Stimulated activated CD4-positive, alpha-beta T cell treated with anti-CD3 and anti-CD28 coated beads, Interleukin-15, amount 100 ng/mL, for 48 hours (primary cell): Measurements from ENCODE around the gene AXL.
"Not testable (repeated sequence)": the region's sequence is repeated elsewhere in the genome, so short reads cannot be mapped to it uniquely, and the experiment has no call there.

ENCODE experiments used
- DNase-seq, 2 donors: peaks; one replicate each; pipeline ENCODE4 v3.0.0-alpha.2; 2020; ENCODE audit warnings: low read depth in 2 of 2

Gene AXL

DNA sequence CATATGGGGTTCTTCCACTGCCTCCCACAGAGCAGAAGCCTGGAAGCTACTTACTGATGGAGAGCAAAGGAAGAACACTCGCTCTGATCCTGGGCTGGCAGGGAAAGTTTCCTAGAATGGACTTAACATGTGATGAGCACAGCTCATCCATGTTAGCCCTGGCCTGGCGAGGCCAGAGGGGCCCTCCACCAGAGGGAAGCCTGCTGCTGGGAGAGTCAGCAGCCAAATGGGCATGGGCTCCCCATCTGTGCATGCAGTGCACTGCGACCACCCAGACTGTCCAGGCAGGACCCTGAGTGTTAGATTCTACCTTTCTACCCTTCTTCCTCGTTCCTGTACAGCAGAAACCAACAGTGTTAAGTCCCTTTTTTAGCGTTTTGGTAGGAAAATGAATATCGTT, 54.1 kb downstream of the AXL start:
- DNase-seq = no peak

DNA sequence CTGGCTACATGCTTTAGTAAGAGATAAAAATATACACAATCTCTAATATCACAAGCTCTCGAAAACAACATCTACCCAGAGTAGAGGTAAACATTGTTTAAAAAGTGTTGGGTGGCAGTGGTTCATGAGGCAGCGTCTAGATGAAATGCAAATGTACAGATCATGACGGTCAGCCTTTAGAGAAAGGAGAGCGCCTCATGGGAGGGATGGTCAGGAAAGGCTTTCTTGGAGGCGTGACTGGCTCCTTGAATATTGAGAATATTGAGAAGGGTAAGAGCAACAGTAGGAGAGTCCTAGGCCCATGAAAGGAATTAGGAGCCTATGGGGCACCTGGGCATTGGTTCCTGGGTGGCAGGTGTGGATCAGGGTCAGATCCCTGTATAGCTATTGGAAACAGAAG, 55.8 kb downstream of the AXL start:
- DNase-seq = no peak

DNA sequence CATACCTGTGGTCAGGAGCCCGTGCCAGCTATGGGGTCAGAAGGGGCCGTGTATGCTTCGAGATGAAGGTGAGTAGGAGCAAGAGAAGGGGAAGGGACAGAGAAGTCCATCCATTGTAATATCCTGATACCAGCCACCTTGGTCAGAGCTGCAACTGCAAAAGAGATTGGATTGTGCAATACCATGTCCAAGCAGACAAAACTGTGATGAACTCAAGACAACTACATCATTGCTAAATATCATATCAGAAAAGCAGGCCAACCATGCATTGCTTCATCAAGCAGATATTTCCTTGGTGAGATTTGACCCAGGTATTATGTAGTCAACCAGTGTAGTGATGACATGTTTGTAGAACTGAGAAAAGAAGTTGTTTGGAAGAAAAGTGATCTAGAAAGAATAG, 57.2 kb downstream of the AXL start:
- DNase-seq = no peak

DNA sequence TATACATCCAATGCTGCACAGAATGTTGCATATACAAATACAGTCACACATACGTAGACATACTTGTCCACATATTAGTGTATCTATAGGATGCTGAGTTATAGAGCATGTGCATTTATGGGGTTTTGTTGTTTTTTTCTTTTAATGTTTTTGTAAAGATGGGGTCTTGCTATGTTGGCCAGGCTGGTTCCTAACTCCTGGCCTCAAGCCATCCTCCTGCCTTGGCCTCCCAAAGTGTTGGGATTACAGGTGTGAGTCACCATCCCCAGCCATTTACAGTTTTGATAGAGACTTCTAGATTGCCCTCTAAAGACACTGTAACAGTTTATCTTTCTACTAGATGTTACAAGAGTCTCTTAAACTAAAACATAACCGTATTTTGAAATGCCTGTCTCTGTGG, 59.5 kb downstream of the AXL start:
- no peak for DNase-seq

DNA sequence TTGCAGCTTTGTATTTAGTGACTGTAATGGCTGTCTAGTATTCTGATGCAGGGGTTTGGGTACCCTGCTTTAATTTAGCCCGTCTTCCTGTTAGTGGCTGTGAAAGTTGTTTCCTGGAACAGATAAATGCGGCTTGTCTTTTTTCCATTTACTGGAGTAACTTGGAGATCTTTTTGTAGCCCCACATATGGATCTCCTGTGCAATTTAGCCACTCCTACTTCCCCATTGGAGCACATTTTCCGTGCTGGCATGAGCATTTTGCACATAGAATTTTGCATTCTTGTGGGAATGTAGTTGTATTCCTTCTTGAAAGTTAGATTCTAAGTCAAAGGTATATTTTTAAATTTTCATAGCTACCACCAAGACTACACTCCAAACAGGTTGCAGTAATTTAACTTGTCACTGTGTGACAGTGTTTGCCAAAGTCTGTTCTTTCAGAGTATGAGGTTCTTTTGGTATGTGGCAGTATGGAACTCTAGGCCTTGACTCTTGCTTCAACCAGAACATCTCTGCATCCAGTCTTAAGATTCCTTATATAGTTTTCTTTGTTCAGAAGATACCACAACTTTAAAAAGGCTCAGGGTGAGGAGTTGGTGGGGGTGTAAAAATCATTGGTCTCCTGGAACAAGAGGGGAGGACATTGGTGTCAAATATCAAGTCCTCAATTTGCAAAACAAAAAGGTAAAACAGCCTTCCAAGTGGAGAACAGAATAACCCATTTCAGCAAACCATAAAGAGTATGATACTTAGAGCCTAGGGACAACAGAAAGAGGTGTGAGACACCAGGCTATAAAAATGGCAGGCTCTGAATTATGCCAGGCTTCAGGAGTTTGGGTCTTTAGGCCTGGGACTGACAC, 69.9 kb downstream of the AXL start:
- DNase-seq = no peak

DNA sequence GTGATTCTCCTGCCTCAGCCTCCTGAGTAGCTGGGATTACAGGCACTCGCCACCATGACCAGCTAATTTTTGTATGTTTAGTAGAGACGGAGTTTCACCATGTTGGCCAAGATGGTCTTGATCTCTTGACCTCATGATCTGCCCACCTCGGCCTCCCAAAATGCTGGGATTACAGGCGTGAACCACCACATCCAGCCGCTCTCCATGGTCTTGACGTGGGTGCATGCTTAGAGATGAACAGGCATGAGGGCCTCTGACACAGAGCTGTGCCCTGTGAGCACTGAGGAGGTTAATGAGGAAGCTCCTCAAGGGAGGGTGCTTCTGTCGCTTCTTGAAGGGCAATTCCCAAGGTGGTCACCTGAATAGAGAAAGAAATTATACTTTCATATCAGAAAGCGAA, 70.8 kb downstream of the AXL start:
- not testable (repeated sequence) for DNase-seq

DNA sequence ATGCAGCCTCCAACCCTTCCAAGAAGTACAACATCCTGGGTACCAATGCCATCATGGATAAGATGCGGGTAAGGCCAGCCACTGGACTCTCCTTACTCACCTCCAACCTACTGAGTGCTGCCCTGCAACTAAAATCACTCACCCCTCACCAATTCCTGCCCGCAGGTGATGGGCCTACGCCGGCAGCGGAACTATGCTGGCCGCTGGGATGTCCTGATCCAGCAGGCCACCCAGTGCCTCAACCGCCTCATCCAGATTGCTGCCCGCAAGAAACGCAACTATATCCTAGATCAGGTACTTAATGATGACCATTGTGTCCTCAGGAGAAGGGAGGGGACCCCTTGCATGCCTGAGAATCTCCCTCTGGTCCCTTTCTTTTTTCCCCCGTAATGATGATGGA, 75.4 kb downstream of the AXL start:
- DNase-seq = no peak

DNA sequence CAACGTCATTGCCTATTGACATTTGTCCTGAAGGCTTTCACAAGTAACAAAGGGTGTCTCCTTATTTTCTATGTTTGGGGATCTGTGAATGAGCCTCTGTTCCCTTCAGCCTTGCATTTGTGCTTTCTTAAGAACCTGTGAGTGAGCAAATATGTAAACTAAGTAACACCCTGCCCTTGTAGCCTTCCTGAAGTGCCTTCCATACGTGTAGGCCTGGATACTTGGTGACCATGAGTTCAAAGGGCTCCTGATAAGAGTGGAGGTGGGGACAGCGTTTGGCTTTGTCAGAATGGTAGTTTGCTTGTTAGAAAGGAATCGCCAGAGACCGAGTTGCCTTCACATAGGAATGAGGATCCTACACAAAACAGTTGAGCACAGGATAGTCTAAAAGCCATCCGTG, 76.5 kb downstream of the AXL start:
- DNase-seq = no peak

DNA sequence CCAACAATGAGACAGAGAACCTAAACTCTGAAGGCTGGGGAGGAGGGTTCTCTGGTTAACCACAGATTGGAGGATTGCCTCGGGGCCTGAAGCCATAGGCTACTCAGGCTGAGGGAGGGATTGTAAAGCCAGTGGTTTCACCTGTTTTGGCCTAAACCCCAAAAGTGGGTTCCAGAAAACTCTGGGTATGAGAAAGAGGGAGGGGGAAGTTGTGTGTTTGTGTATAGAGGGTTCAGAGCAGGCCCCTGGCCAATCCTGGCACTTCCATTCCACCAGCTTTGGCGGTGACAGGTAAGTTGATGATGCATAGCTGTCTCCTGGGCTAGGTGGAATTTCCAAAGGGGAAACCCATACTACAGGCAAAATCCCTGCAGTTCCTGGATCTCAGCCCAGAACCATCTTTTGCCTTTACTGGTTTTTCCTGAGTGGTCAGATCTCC, 77.4 kb downstream of the AXL start:
- no peak for DNase-seq

DNA sequence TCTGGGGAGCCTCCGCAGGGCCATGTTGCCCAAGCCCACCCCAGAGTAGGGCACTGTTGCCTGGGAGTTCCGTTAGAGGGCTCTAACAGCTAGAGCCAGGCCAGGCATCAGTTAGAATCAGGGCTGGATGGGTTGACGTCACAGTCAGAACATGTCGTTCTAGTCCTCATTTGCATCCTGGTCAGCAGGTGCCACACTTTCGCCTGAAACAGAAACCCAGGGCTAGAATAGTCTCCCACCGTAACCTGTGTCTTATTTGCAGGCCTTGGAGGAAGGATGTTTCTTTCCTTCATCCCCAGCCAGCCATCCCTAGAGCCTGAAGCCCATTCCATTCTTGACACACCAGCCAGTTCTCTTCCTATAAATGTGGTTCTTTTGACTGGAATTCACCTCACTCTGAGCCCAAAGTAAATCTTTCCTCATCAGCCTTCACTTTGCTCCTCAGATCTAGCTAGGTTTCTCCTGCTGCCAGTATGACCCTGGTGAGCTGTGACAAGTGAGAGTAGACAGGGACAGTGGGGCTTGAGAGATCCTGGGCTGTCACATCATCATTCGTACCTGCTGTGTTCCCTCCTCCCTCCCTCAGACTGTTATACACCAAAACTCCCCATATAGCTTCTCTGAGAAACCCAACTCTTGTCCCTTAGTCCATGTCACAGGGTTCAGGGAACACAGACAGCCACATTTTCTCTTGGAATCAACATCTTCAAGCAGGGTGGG, 78.8 kb downstream of the AXL start:
- no peak for DNase-seq

DNA sequence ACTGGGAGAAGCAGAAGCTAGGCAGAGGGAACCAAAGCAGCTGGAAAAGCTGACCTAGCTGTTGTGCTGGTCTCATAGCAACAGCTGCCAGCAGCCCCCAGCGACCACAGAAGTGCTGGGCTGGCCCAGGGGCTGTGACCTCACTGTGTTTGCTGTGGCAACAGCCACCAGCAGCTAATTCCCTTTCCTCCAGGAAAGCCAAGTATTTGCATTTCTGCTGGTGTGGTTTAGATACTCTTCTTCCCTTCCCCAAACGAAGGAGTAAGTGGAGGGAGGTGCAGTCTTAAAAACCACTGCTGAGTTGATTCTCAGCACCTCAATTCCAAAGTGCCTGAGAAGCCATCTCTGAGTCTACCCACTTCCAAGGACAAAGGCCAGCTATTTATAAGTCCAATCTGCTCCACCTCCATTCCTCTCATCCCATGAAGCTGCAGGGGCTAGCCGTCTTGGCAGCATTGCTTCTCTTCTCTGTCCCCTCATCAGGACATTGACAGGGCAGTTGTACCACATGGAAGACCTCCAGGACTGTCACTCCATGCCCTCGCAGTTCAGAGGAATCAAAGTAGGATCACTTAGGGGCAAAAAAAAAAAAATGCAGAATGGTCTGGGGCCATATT, 79.4 kb downstream of the AXL start:
- DNase-seq = no peak

DNA sequence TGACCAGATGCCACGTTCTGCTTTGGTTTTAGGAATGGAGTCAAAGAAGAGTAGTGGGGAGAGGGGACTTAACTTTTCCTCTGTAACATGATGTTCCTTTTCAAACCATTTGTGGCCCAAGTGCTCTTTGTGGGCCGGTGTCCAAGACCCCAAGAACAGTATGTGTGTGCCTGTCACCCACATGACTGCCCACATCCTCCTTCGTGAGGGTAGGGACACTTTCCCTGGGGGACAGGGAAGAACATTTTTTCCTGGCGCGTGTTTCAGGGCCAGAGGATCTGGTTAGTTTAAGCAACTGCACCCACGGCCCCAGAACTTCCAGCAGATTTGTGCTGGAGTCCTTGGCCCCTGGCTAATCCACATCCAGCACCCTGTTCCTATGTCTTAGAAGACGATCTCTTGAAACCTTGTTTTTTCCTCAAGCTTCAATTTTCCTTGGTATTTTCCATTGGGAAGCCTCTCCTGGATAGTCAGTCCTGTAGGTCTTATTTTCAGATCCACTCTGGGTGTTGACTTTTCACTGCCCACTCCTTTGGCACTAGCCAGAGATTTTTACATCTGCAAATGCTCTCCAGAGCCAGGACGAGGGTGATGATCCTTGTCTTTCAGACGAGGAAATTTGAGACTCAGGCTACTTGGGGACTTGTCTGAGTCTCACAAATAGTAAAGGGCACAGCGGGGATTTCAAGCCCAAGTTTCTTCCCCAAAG, 80.2 kb downstream of the AXL start:
- no peak for DNase-seq

DNA sequence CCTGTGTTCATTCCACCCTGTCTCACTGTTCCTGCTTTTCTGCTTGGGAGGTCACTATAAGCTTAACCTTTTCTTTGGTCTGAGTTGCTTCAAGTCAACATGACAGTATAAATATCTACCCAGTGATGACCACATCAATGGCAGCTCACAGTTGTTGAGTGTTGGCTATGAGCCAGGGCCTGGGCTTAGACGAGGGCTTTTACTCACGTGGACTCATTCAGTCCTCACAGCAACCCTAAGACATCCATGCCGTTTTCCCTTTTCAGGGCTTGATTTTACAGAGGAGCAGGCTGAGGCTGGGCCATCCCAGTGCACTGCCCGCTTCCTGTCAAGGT, 80.7 kb downstream of the AXL start:
- no peak for DNase-seq

DNA sequence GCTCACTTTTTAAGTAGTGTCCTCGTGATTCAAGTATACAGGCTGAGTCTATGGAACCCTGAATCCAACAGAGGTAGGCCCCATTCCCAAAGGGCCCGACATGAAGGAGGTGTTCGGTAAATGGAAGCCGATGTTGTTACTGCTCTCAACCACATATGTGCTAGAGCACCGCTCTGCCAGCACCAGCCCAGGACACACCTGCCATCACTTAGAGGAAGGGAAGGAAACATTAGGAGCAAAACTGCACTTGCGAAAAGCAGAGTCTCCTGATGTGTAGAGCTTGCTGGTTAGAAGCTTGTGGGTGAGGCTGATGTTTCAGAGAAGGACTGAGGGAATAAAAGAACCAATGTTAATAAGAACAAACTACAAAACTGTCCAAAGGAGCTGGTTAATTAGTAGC, 81.5 kb downstream of the AXL start:
- no peak for DNase-seq

DNA sequence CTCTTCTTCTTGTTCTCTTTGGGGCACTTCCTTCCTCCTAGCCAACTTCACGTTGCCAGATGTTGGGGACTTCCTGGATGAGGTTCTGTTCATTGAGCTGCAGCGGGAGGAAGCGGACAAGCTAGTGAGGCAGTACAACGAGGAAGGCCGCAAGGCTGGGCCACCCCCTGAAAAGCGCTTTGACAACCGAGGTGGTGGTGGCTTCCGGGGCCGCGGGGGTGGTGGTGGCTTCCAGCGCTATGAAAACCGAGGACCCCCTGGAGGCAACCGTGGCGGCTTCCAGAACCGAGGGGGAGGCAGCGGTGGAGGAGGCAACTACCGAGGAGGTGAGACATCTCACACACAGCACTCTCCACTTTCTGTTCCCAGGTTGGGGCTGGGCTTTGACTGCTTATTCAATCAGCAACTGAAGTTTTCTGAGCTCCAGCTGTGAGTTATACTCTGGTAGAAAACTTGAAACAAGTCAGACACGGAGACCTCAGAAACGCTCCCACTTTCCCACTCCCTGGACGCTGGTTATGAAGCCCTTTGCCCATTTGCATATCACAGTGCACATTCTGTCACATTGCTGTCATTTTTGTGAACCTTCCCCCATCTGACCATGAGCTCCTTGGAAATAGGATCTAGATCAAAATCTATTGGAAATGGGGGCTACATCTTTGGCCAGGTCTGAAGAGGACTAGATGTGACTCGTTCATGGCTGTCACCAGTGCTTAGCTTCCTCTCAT, 83.8 kb downstream of the AXL start:
- peak; percentile 48 to 64 for DNase-seq

DNA sequence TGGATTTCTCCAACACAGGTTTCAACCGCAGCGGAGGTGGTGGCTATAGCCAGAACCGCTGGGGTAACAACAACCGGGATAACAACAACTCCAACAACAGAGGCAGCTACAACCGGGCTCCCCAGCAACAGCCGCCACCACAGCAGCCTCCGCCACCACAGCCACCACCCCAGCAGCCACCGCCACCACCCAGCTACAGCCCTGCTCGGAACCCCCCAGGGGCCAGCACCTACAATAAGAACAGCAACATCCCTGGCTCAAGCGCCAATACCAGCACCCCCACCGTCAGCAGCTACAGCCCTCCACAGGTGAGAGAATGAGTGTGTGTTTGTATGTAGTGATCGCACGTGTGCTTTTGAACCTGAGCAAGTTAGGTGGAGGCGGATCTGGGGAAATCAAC, 84.9 kb downstream of the AXL start:
- no peak for DNase-seq

DNA sequence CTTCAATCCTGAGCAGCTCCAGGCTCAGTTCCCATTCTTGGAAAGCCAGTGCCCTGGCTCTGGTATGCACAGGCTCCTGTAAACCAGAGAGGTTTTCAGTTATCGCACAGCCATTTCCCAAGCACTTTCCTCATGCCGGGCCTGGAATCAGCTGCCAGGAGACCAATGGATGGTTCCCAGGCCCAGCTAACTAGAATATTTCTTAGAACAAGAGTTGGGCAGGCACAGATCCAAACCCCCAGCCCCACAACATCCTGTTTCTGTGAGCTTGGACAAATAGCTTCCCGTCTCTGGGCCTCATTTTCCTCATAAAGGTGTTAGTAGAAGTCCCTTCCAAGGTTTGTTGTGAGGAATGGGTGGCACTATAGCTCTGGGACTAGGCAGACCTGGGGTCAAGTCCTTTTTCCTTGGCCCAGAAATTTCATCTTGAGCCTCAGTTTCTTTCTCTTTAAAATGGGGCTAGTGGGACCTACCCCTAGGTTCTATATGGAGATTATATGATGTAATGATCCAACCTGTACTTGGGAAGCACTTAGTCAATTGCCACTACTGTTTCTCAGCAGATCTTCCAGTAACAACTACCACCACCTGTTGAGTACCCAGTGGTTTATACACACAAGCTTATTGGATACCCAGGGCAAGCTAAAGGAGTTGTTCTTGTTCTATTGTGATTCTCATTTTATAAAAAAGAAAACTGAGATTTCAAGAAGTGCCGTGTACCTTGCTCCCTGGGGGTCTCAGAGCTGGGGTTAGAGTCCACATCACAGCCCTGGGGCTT, 85.9 kb downstream of the AXL start:
- no peak for DNase-seq

DNA sequence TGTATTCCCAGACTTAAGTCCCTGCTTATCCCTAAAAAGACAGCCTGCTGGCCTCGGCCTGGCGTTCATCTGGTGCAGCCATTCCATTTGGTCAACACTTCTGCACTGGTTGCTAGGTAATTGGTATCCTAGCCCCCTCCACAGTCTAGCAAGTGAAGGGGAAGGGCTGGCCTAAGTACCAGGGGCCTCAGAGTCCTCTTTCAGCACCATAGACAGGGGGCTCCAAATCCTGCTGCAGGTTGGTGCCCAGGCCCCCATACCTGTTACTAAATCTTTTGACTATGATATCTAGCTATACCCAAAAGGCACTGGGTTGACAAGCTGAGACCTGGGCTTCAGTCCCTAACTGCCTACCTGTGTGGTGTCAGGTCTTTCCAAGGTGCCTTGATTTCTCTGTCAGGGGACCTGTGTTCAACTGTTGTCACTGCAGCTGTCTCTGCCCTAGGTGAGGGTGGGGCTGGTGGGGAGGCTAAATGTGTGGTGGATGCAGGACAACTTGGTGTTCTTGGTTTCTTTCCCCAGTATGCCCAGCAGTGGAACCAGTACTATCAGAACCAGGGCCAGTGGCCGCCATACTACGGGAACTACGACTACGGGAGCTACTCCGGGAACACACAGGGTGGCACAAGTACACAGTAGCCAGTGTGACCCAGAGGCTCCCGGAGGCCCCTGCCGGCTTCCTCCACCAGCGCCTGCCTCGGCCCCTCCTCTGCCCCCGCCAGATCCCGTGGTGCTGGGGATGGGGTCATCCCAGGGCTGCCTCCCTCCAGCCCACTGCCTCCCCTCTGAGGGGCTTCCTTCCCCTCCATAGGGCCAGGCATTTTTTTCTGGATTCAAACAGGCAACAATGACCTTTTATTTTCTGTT, 87.1 kb downstream of the AXL start:
- no peak for DNase-seq

DNA sequence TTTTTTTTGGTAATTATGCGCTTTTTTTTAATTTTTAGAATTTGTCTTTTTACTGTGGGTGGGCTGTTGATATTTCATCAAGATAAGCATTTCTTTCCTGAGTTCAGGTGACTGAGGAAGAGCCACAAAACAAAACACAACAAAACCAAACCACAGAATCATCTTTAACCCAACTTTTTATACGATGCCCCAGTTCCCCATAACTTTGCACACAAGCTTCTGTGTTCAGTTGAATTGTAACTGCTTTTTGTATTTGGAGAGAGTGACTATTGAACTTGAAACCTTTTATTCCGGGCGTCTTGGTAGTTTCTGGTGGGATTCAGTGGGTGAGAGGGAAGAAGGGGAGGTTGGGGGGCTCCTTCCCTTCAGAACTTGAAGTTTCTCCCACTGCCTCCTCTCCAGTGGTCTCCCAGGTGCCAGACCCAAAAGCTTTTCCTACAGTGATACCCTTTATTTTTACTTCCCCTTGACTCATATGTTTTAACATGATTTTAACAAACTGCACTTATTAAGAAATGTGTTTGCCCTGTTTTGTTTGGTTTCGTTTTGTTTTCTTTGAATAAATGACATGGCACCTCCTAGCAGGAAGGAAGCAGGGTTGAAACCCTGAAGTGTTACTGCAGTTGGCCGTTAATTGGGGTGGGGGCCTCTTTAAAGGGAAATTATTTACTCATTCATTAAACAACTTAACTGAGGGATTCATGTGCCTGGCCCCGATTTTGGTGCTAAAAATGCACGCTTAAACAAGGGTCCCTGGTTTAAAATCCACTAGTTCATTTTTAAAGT, 88.3 kb downstream of the AXL start:
- DNase-seq = no peak
